ENCODE data around the gene BCAT1.
"Not testable (repeated sequence)": the region's sequence is repeated elsewhere in the genome, so short reads cannot be mapped to it uniquely, and the experiment has no call there.

Gene BCAT1

DNA sequence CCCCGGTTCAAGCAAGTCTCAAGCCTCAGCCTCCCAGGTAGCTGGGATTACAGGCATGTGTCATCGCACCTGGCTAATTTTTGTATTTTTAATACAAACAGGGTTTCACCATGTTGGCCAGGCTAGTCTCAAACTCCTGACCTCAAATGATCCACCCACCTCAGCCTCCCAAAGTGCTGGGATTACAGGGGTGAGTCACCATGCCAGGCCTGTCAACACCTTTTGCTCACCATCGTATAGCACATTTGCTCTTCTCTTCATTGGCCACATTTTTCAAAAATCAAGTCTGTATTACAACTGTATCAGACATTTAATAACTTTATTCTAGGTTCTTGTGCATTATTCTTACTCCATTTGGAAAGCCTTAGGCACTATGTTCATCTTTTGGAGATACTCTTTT, 50.3 kb downstream of the BCAT1 start:
- DNase-seq, result no peak

DNA sequence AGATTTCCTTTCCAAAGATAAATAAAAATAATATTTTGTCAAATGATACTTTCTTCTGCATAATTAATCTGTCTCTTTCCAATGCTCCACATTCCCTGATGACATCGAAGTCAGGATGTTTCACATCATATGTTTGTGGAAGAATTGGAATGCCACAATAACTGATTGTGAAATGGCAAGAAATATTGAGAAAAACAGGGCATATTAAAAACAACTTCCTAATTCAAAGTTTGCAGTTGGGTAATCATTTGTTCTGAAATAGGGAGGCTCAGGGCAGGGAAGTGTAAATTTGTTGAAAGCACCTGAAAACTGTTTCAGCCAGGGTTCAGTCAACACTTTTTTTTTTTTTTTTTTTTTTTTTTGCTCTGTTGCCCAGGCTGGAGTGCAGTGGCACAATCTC, 50.7 kb downstream of the BCAT1 start:
- no peak for DNase-seq

DNA sequence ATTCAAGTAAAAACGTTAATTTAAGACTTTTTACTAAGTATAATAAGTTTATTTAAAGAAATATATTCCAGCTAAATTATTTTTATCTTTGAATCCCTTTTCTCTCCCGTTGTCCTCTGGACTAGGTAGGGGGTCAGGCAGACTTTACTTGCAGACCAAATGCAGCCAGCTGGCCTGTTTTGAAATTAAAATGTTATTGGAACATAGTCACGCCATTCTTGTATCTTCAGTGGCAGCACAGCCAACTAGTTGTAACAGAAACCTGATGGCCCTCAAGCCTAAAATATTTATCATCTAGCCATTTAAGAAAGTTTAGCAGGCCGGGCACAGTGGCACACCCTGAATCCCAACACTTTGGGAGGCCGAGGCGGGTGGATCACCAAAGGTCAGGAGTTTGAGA, 52.7 kb downstream of the BCAT1 start:
- DNase-seq, result no peak

DNA sequence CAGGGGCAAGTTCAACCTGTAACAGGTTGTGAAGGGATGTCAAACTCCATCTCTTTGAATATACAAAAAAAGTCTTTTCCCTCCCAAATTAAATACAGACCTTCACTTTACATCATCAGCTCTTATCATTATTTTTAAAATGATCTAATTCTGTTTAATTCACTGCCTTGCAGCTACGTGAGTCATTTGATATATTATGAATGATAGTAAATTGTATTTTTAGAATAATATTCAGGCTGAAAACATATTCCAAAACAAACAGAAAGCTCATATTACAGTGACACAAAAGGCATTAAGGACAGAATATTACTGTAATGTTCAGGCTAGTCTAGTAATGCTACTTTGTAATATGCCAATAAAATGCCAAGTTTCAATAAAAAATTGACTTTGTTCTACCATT, 53.3 kb downstream of the BCAT1 start:
- no peak for DNase-seq

DNA sequence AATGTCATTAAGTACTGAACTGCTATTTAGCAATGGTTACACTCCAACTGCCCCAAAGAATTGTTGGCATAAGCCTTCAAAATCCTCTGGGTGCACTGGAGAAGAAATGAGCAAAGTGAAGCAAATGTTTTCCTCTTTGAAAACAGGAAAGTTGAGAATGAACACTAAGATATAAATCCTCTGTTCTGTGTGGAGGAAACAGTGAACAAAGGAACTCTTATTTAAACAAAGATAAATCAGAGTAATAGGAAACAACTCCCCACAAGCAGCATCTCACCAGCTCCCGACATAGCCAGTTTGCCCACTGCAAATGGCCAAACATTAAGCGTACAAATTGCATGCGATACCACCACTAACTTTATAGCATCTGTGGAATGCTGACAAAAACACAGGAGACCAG, 54.0 kb downstream of the BCAT1 start:
- DNase-seq, result no peak

DNA sequence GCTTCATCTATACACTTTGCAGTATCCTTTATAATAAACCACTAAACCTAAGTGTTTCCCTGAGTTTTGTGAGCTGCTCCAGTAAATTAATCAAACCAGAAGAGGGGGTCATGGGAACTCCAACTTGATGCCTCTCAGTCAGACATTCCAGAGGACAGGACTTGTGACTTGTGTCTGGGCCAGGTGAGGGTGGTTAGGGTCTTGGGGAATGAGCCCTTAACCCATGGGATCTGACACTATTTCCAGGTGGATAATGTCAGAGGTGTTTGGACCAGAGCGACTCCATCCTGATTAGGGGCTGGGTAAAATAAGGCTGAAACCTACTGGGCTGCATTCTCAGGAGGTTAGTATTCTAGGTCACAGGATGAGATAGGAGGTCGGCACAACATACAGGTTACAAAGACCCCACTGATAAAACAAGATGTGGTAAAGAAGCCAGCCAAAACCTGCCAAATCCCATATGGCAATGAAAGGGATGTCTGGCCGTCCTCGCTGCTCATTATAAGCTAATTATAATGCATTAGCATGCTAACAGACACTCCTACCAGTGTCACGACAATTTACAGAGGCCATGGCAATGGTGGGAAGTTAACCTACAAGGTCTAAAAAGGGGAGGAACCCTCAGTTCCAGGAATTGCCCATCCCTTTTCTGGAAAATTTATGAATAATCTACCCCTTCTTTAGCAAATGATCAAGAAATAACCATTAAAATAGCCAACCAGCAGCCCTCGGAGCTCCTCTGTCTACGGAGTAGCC, 58.7 kb downstream of the BCAT1 start:
- DNase-seq, result no peak

DNA sequence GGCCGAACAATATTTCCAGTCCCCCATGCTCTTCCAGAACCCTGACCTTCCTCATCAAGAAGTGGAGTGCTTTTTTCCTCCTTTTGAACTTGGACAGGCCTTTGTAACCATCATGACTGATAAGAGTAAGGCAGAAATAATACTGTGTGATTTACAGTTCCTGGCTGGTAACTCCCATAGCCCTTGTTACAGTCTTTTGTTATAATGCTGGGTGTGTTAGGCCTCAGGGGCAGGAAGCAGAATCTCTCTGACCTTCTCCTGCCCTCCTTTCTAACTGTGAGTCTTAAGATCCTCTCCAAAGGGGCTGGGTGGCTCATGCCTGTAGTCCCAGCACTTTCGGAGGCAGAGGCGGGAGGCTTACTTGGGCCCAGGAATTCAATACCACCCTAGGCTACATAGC, 59.5 kb downstream of the BCAT1 start:
- no peak for DNase-seq

DNA sequence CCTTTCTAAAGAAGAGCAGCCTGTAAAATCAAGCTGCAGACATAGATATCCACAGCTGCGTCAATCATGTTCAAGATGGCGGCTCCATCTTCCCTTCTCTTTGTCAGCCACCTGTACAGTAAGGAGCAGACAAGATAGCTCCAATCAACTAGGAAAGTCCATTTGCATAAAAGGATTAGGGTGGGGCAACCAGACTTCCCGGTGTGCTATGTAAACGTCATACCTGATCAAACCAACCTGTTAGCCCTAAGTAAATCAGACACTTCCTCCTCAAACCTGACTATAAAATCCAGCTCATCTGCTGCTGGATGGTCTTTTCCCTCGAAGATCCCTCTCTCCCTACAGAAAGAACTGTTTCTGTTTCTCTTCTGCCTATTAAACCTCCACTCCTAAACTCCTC, 60.1 kb downstream of the BCAT1 start:
- no peak for DNase-seq

DNA sequence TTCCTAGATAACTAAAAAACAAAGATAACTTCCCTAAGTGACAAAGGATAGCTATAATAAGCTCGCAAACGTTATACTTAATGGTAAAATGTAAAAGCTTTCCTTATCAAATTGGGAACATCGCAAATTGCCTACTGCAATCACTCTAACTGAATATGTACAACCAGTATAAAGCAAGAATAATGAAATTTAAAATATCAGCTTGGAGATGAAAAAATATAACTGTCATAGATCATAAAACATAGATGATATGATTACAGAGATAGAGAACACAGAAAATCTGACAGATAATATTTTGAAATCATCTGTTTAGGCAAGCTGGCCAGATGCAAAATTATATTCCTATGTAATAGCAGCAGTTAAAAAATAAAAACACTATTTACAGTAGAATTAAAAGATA, 64.0 kb downstream of the BCAT1 start:
- no peak for DNase-seq

DNA sequence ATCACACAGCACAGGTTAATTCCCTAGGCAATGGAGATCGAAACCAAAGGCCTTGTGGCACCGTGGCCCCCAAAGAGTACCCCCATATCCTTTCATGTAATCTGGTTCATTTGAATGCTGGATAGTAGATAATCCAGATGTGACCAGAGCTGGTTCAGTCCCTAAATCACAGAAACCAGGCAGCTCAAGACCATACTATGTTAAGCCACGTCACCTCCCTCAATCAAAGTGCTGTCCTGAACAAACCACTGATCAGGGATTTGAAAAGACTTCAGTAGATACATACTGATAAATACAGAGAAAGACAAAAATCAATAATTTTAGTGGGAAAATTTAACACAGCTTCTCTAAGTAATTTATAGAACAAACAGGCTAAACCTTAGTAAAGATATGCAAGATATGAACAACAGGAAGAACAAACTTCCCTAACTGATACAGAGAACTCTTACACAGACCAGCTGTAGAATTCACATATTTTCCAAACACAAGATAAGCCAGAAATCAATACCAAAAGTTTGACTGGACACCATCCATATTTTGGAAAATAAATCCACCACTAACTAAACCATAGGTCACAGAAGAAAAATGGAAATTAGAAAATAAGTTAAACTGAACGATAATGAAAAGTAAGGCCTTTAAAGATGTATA, 67.1 kb downstream of the BCAT1 start:
- DNase-seq, result no peak

DNA sequence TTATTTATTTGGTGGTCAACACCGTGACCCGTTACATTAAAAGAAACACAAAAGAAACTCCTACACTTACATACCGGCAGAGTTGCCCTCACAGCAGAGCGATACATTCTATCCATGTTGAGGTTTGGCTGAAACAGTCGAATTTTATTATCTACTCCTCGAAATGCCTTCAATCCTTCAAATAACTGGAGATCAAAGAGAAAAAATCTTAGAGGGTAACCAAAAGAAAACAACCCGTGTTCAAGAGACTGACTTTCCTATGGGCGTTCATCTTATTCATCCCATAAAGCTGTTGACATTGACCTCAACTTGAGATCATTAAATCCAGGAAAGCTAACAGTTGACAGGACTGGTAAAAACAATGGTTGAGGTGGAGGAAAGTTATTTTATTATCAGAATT, 67.7 kb downstream of the BCAT1 start:
- no peak for DNase-seq

DNA sequence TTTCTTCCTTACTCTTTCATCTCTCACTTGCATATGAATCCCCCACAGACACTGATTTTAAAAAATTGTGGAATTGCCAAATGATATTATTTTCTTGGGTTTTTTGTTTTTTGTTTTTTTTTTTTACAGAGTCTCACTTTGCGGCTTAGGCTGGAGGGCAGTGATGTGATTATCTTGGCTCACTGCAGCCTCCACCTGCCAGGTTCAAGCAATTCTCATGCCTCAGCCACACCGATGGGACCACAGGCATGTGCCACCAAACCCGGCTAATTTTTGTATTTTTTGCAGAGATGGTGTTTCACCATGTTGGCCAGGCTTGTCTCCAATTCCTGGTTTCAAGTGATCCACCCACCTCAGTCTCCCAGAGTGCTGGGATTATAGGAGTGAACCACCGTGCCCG, 68.2 kb downstream of the BCAT1 start:
- DNase-seq, result no peak

DNA sequence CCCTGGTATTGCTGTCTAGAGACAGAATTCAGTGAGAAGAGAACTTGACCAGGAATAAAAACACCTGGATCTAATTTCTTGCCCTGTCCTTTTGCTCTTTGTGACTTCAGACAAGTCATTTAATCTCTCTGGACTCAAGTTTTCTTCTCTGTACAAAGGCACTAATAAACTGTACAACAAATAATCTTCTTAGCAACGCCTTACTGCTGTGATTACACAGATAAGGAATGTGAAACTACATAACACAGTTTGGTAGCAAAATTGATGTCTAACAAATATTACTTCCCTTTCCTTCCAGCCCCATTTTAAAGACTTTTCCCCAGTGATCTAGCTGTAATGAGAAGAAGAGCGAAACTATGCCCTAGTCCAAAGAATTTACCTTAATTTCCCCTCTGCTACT, 69.3 kb downstream of the BCAT1 start:
- DNase-seq, result no peak

DNA sequence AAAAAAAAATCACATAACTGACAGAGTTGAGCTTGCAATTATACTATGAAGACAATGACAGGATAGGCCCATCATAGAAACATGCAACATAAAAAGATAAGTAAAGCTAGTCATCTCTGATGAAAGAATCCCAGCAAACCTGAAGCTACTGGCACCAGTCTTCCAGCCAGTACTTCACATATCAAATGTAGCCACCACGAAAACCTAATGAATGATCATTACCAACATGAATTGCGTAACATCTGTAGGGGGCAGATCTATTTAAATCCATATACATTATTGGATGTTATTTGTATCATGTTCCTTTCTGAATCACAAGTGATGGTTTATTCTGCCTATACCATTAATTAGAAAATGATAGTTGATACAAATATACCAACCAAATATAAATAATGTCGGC, 73.9 kb downstream of the BCAT1 start:
- DNase-seq, result no peak

DNA sequence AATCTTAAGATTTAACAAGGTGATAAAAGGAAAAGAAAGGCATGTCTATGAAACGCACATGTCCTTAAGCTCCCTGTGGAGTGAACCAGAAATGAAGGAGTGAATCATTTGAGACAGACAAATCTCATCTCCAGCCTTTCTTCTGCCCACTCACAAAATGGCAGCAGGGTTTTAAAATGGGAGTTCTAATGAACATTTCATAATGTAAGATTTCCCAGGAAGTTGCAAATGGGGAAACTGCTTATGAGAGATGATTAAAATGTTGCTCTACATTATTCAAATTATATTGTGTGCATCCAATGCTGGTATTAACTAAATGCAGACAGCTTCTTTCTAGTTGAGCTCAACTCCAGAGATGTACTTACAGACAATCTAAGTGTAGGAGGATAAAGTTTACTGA, 76.7 kb downstream of the BCAT1 start:
- DNase-seq, result no peak

DNA sequence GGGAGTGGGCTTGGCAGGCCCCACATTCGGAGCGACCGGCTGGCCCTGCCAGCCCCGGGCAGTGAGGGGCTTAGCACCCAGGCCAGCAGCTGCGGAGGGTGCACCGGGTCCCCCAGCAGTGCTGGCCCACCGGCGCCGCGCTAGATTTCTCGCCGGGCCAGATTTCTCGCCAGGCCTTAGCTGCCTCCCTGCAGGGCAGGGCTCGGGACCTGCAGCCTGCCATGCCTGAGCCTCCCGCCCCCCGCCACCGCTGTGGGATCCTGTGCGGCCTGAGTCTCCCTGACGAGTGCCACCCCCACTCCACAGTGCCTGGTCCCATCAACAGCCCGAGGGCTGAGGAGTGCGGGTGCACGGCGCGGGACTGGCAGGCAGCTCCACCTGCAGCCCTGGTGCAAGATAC, 82.8 kb downstream of the BCAT1 start:
- DNase-seq, result not testable (repeated sequence)

DNA sequence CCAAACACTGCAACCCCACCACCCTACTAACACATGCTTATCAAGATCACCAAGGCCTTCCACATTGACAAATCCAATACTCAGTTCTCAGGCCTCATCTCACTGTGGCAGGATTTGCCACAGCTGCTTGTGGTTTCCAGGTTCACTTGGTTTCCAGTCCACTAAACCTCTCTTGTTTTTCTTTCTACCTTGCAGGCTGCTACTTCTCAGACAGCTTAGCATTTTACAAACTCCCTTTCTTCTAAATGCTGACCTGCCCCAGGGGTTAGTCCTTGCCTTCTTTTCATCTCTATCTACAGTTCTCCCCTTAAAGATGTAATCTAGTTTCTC, 84.1 kb downstream of the BCAT1 start:
- no peak for DNase-seq

DNA sequence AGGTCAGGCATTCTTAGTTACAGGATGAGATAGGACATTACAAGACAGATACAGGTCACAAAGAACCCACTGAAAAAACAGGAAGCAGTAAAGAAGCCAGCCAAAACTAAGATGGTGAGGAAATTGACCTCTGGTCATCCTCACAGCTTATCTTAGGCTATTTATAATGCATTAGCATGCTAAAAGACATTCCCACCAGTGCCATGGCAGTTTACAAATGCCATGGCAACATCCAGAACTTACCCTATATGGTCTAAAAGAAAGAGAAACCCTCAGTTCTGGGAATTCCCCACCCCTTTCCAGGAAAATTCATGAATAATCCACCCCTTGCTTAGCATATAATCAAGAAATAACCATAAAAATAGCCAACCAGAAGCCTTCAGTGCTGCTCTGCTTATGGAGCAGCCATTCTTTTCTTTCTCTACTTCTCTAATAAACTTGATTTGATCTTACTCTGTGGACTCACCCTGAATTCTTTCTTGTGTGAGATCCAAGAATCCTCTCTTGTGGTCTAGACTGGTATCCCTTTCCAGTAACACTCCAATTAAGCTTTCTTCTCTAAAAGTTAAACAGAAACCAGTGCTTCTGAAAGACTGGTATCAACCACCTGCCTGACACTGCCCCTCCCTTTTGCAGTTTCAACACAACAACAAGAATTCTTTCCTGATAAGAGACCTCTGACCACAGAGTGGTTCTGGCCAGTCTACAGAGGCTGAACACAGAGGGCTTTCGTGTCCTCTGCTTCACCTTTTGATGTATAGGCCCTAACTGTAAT, 86.9 kb downstream of the BCAT1 start:
- DNase-seq, result no peak

DNA sequence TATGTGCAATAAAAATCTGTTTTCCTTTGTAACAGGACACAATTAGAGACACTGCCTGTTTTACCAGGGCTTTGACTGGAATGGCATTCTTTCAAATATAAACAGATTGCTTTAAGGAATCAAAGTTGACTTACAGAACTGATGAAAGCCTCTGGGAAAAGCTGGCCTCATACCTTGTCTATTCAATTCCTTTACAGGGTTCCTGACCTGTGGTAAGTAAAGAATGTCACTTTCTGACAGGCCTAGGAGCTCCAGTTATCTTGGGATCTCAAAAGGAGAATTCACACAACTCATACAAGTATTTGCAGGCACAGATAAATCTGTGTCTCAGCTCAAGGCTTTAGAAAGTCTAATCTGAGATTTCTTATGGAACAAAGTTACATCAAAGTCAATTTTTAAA, 88.4 kb downstream of the BCAT1 start:
- no peak for DNase-seq

DNA sequence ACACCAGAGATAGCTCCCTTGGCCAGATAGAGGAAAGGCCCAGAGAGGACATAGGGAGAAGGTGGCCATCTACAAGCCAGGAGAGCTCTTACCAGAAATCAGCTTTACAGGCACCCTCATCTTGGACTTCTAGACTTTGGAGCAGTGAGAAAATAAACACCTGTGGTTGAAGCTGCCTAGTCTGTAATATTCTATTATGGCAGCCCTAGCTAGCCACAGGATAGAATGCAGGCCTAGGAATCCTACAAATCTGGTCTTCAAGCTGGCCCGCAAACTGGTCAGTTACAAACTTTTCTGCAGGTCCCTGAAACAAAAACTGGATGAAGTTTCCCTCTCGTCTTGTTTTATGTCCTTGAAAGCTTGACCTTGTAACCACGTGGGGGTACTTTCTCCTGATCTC, 92.4 kb downstream of the BCAT1 start:
- no peak for DNase-seq

DNA sequence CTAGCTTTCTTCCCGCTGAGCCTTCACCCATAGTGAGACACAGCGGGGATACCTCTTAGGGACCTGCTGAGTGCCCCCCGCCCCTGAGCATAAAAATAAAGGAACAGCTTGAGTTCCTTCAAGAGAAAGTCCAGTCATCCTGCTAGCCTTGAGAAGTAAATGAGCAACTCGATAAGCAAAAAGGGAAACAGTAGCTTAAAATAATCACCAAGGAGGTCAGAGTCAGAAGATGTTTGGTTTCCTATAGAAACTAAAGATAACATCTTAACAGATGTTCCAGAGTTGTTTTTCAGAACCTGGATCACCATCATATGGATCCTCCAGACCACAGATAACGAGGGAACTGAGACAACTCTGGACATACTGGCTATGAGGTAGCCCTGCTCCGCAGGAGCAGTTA, 94.0 kb downstream of the BCAT1 start:
- no peak for DNase-seq

DNA sequence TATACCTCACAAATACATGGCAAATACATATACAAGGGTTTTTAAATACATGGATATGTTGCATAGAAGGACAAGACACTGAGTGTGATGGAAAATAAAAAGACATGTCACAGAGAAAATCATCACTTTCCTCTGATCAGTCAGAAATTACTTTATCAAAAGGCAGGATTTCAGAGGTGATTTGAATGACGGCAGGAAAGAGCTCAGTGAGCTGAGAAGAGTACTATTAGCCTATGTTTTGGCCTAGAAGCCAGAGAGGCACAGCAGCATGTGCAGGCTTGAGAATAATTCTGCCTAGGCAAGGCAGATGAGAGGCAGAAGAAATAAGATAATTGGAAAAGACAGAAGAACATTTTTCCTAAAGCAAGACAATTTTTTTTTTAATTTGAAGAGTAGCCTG, 94.9 kb downstream of the BCAT1 start:
- DNase-seq, result no peak

DNA sequence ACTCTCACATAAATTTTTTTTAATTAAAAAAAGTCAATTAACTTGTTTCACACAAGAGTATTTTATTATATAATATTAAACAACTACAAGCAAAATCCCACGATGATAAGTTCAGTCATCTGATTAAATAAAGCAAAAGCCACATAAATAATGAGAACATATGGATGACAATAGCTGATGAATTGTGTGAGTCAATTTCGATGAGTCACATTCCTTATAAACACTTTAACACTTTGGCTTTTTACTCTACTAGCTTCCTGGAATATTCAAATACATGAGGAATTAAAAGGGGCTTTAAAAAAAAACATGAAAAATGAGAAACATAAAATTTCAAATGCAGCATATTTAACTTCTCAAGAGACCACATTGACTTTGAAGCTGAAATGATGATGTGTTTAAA, 95.3 kb downstream of the BCAT1 start:
- DNase-seq, result no peak

DNA sequence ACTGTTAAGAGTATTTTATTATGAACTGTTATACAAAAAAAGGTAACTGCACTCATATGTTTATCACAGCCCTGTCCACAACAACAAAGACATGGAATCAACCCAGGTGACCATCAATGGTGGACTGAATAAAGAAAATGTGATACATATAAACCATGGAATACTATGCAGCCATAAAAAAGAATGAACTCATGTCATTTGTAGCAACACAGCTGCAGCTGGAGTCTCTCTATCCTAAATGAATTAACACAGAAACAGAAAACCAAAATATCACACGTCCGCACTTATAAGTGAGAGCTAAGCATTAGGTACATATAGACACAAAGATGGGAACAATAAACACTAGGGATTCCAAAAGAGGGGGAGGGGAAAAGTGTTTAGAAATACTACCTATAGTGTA, 95.8 kb downstream of the BCAT1 start:
- no peak for DNase-seq

DNA sequence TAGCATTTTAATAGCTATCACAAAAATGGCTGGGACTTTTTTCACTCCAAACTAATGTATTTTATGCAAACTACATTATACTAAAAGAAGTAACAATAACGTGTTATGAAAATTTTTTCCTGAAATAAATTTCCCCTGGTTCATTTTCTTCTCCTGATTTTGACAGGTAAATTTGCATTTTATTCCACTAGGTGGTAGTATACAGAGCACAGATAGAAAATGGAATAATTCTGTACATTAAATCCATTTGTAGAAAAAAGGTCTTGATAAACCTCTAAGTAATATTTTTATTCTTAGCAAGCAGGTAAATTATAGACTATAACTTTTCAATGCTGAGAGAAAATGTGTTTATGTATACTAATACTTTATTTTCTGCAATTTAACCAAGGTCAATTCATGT, 96.5 kb downstream of the BCAT1 start:
- no peak for DNase-seq
